Measurements from ENCODE around the gene PDE4B. TPM values are rescaled to one million over a fixed set of nuclear protein-coding genes. Genes with fewer than 3 reads are reported as not detected.

Gene PDE4B
- total RNA-seq, 2 donors from 2014 or later, result 1.6 to 12.2 TPM

DNA sequence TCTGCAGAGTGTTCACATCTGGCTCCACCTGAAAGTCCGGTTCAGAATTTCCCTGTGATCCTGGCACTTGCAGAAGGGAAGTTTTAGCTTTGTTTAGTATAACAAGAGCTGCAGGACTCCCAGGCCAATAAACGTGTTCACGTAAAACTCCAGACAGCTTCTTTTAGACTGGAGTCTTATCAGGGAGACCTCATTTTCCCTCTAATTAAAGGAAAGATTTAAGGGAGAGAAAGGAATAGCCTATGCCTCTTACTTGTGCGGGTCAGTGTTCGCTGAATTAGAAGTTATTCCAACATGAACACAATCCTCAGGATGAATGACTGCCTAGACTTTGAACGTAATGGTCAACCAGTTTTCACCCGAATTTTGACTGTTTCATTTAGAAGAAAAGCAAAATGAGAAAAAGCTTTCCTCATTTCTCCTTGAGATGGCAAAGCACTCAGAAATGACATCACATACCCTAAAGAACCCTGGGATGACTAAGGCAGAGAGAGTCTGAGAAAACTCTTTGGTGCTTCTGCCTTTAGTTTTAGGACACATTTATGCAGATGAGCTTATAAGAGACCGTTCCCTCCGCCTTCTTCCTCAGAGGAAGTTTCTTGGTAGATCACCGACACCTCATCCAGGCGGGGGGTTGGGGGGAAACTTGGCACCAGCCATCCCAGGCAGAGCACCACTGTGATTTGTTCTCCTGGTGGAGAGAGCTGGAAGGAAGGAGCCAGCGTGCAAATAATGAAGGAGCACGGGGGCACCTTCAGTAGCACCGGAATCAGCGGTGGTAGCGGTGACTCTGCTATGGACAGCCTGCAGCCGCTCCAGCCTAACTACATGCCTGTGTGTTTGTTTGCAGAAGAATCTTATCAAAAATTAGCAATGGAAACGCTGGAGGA is 539.2 kb downstream of the PDE4B start:
- Histone ChIP-seq H3K27ac (peak overlapping the region; percentile 1 to 69 (median 58)), H3K36me3 (replicated peaks in 1 of 2; ENCODE audit: insufficient read depth in 1 of 2, low read depth in 2 of 2) (no peaks in the 10 kb centered on the region), H3K9me3 (no peaks in the 10 kb centered on the region), H3K4me3 (no peak overlapping the region), H3K27me3 (no peaks in the 10 kb centered on the region), H3K4me1 (no peaks in the 10 kb centered on the region)
- DNase-seq (peak; percentile 22 to 52 (median 42)), ATAC-seq (peak; percentile 70)
- intact Hi-C loops (cut with DNase I), result no loop called here
- TF ChIP-seq, protein P1, sequence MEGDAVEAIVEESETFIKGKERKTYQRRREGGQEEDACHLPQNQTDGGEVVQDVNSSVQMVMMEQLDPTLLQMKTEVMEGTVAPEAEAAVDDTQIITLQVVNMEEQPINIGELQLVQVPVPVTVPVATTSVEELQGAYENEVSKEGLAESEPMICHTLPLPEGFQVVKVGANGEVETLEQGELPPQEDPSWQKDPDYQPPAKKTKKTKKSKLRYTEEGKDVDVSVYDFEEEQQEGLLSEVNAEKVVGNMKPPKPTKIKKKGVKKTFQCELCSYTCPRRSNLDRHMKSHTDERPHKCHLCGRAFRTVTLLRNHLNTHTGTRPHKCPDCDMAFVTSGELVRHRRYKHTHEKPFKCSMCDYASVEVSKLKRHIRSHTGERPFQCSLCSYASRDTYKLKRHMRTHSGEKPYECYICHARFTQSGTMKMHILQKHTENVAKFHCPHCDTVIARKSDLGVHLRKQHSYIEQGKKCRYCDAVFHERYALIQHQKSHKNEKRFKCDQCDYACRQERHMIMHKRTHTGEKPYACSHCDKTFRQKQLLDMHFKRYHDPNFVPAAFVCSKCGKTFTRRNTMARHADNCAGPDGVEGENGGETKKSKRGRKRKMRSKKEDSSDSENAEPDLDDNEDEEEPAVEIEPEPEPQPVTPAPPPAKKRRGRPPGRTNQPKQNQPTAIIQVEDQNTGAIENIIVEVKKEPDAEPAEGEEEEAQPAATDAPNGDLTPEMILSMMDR (IDR thresholded peaks at IDR 0.05), result peak in 4 of 7 experiments; percentile 8 to 44 (median 20)
- peak in 2 of 3 donors; percentile 20 to 57 for TF ChIP-seq POLR2A (IDR thresholded peaks at IDR 0.05)
- whole genome bisulfite sequencing, 2 donors, result 2 to 6% methylated on average over 18 of the region's 18 CpGs

DNA sequence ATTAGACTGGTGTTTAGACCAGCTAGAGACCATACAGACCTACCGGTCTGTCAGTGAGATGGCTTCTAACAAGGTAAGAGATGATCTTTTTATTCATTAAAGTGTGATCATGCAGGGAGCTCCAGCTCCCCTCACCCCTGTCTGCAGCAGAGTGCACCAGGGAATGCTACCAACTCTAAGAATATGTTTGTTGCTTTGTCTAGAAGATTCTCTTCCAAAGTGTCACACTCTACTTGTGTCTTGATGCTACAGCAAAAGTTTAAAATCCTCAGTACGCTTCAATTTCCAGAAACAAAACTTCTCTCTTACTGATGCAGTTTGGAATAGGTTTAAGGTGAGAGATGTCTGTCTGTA is 539.8 kb downstream of the PDE4B start:
- 8 to 15% methylated on average over 2 of the region's 2 CpGs for WGBS, 2 donors
- Histone ChIP-seq H3K4me1 (no peaks in the 10 kb centered on the region), H3K4me3 (no peak overlapping the region), H3K27me3 (no peaks in the 10 kb centered on the region), H3K36me3 (replicated peaks in 1 of 2; ENCODE audit: insufficient read depth in 1 of 2, low read depth in 2 of 2) (no peaks in the 10 kb centered on the region), H3K27ac (peak overlapping the region; percentile 1 to 69 (median 58)), H3K9me3 (no peaks in the 10 kb centered on the region)
- intact Hi-C loops (cut with DNase I), result no loop called here
- TF ChIP-seq, protein P1 (IDR thresholded peaks at IDR 0.05), result no peak
- no peak for TF ChIP-seq POLR2A (IDR thresholded peaks at IDR 0.05)
- DNase-seq (no peak), ATAC-seq (peak; percentile 11)

DNA sequence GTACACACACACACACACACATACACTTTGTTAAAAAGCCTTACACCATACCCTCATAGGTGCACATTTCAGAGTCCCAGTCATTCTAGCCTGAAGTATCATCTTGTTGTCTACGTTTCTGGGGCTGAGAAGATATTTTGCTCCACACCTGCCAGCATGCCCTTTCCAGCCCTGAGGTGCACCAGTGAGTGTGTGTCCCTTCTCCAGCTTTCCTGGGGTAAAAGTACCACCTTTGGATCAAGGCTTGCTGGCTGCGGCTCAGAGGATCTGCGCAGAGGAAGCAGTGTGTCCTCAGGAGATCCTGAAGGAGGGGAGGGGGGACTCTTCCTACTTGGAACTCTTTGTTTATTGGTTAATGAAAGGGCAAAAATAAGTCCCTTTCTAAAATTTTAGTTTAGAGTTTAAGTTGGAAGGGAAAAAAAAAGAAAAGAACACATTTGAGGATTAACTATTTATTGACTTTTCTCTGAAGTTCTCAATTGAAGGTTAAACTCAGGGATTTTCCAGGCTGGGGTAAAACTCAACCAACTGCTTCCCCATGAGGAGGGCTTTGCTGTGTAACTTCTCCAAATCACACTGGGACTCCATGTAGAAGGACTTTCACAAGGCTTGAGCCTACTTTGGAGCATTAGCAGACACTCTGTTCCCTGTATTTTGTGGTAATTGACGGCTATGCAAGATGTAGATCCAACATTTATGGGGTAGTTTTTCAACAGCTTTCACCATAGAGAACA is 540.9 kb downstream of the PDE4B start:
- H3K4me1 ChIP-seq, result no peaks in the 10 kb centered on the region
- no peaks in the 10 kb centered on the region for H3K9me3 ChIP-seq
- H3K4me3 ChIP-seq, result no peak overlapping the region
- H3K36me3 ChIP-seq (replicated peaks in 1 of 2; ENCODE audit: insufficient read depth in 1 of 2, low read depth in 2 of 2), result no peaks in the 10 kb centered on the region
- ATAC-seq (no peak), DNase-seq (no peak)
- intact Hi-C loops (cut with DNase I), result no loop called here
- H3K27me3 ChIP-seq, result no peaks in the 10 kb centered on the region
- TF ChIP-seq, protein P1 (IDR thresholded peaks at IDR 0.05), result no peak
- peak in 1 of 3 donors; percentile 21 for TF ChIP-seq POLR2A (IDR thresholded peaks at IDR 0.05)
- peak overlapping the region in 1 of 4 donors; percentile 64 for H3K27ac ChIP-seq
- WGBS, 2 donors, result 31 to 51% methylated on average over 4 of the region's 4 CpGs

DNA sequence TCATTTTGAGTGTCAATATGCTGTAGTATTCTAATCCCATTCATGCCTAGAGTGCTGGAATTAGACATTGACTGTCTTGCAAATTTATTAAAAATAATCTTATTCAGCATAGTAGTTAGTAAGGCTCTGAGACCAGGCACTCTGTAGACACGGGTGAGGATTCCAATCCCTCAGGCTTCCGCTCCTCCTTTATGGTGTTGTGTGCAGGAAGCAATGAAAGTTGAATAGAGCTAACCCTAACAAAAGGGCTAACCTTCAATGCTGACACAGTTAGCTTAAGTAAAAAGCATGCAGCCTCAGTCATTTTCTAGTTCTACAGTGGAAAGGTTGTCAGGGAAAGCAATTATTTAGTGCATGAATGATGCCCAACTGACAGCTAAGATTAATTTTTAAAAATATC is 541.6 kb downstream of the PDE4B start:
- no peaks in the 10 kb centered on the region for H3K27me3 ChIP-seq
- DNase-seq (no peak), ATAC-seq (no peak)
- no peak overlapping the region for H3K4me3 ChIP-seq
- no peaks in the 10 kb centered on the region for H3K9me3 ChIP-seq
- no peaks in the 10 kb centered on the region for H3K36me3 ChIP-seq (replicated peaks in 1 of 2; ENCODE audit: insufficient read depth in 1 of 2, low read depth in 2 of 2)
- H3K27ac ChIP-seq, result peak overlapping the region in 1 of 4 donors; percentile 64
- H3K4me1 ChIP-seq, result no peaks in the 10 kb centered on the region
- intact Hi-C loops (cut with DNase I), result no loop called here
- WGBS, 2 donors, result 63% methylated on average over 2 of the region's 2 CpGs
- no peak for TF ChIP-seq POLR2A (IDR thresholded peaks at IDR 0.05)
- TF ChIP-seq, protein P1 (IDR thresholded peaks at IDR 0.05), result no peak

Data from body of pancreas (tissue), 4 donors.